ENCODE data around the gene CSRNP2. TPM values are rescaled to one million over a fixed set of nuclear protein-coding genes. Genes with fewer than 3 reads are reported as not detected.
"Not testable (repeated sequence)": the region's sequence is repeated elsewhere in the genome, so short reads cannot be mapped to it uniquely, and the experiment has no call there.

The CSRNP2 gene
- total RNA-seq, 1 donor from 2014 or later = 26.2 TPM

- no peak for DNase-seq (ENCODE audit: low spot score)
Measured at GRCh38 chr12:51027342-51027835, 56.0 kb downstream of the CSRNP2 start.

GRCh38 chr12:51025836-51026638, 57.4 kb downstream of the CSRNP2 start, which contains the start of gene SLC11A2:
Gene SLC11A2, minus strand, starts transcription at chr12:51026384. Its CDS starts 15,656 bp downstream, at chr12:51010728.
- peak; percentile 95 for DNase-seq (ENCODE audit: low spot score)

- DNase-seq (ENCODE audit: low spot score) = no peak
Measured at GRCh38 chr12:51025338-51025835, 58.0 kb downstream of the CSRNP2 start.

- no peak for DNase-seq (ENCODE audit: low spot score)
Measured at GRCh38 chr12:51023625-51024382, 59.6 kb downstream of the CSRNP2 start.

GRCh38 chr12:51021694-51022093, 61.7 kb downstream of the CSRNP2 start:
- no peak for DNase-seq (ENCODE audit: low spot score)

- DNase-seq (ENCODE audit: low spot score) = no peak
Measured at GRCh38 chr12:51020448-51021182, 62.8 kb downstream of the CSRNP2 start.

GRCh38 chr12:51019927-51020326, 63.5 kb downstream of the CSRNP2 start:
- no peak for DNase-seq (ENCODE audit: low spot score)

GRCh38 chr12:51018956-51019355, 64.4 kb downstream of the CSRNP2 start:
- DNase-seq (ENCODE audit: low spot score) = no peak

- no peak for DNase-seq (ENCODE audit: low spot score)
Measured at GRCh38 chr12:51017452-51017851, 65.9 kb downstream of the CSRNP2 start.

GRCh38 chr12:51014467-51014866, 68.9 kb downstream of the CSRNP2 start:
- not testable (repeated sequence) for DNase-seq (ENCODE audit: low spot score)

GRCh38 chr12:51013441-51013840, 70.0 kb downstream of the CSRNP2 start:
- no peak for DNase-seq (ENCODE audit: low spot score)

GRCh38 chr12:51012570-51013236, 70.7 kb downstream of the CSRNP2 start:
- DNase-seq (ENCODE audit: low spot score) = no peak

GRCh38 chr12:51011955-51012354, 71.4 kb downstream of the CSRNP2 start:
- no peak for DNase-seq (ENCODE audit: low spot score)

Other genes with a start within 250 kb of the CSRNP2 start
- not detected for gene TMPRSS12, start 240.7 kb downstream of the CSRNP2 start, total RNA-seq
- not detected for gene HIGD1C, start 131.1 kb downstream of the CSRNP2 start, total RNA-seq
- gene SLC11A2, start 57.2 kb downstream of the CSRNP2 start, total RNA-seq = 78.4 TPM
- gene LETMD1, start 35.3 kb downstream of the CSRNP2 start, total RNA-seq = 97.8 TPM
- gene TFCP2, start 89.5 kb upstream of the CSRNP2 start, total RNA-seq = 45.5 TPM
- gene POU6F1, start 134.5 kb upstream of the CSRNP2 start, total RNA-seq = 19.8 TPM
- 221 TPM for gene DAZAP2, start 155.2 kb upstream of the CSRNP2 start, total RNA-seq
- 52.7 TPM for gene SMAGP, start 186.8 kb upstream of the CSRNP2 start, total RNA-seq
- 5.0 TPM for gene BIN2, start 240.6 kb upstream of the CSRNP2 start, total RNA-seq

Data from ureter (tissue), 1 donor.